T47D (cell line): ENCODE measurements around the gene CYP4F2.
"Not testable (repeated sequence)": the region's sequence is repeated elsewhere in the genome, so short reads cannot be mapped to it uniquely, and the experiment has no call there.

Source experiments
- DNase-seq, 2 experiments: peaks; one replicate each; pipeline versions ENCODE4 v3.0.0 to v3.0.0-alpha.2; 2011 to 2012; ENCODE audit warnings: low read depth in 1 of 2, low spot score in 1 of 2
- JUND ChIP-seq: IDR thresholded peaks from 2 replicates; pipeline ENCODE4 v1.6.1; 2012; ENCODE audit warnings: low read depth
- in situ Hi-C: cut with HindIII; loops from 2 replicates; pipeline ENCODE4 v1.10.0; 2016; ENCODE audit warnings: low sequenced_read_pairs, low pct_unique_long_range_greater_than_20kb

CYP4F2 gene

DNA sequence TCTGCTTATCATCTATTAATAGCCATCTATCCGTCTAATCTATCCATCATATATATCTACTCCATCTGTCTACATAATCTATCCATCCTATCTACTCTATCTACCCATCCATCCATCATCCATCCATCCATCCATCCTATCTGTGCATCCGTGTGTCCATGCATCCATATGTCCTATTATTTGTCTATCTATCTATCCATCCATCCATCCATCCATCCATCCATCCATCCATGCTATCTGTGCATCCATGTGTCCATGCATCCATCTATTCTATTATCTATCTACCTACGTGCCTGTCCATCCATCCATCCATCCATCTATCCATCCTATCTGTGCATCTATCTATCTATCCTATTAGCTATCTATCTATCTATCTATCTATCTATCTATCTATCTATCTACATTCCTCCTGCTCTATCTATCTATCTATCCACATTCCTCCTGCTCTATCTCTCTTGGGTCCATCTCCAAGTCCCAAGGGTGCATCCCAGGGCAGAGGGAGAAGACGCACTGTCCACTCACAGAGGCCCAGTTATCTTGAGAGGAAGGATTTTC, 1.9 kb downstream of the CYP4F2 start:
- no peak for TF ChIP-seq JUND
- in situ Hi-C loops, result no loop called here
- DNase-seq, result no peak

- in situ Hi-C loops, result no loop called here
- DNase-seq, result no peak
- no peak for TF ChIP-seq JUND
Measured at GRCh38 chr19:15894359-15894758, 3.5 kb downstream of the CYP4F2 start.

GRCh38 chr19:15893477-15893876, 4.4 kb downstream of the CYP4F2 start:
- in situ Hi-C loops, result no loop called here
- DNase-seq, result no peak
- TF ChIP-seq JUND, result no peak

- in situ Hi-C loops, result no loop called here
- no peak for TF ChIP-seq JUND
- DNase-seq, result no peak
Measured at GRCh38 chr19:15892012-15892411, 5.9 kb downstream of the CYP4F2 start.

- TF ChIP-seq JUND, result no peak
- no peak for DNase-seq
- in situ Hi-C loops, result no loop called here
Measured at GRCh38 chr19:15891434-15891833, 6.4 kb downstream of the CYP4F2 start.

GRCh38 chr19:15889339-15889738, 8.5 kb downstream of the CYP4F2 start:
- in situ Hi-C loops, DNase-seq: not testable (repeated sequence)

DNA sequence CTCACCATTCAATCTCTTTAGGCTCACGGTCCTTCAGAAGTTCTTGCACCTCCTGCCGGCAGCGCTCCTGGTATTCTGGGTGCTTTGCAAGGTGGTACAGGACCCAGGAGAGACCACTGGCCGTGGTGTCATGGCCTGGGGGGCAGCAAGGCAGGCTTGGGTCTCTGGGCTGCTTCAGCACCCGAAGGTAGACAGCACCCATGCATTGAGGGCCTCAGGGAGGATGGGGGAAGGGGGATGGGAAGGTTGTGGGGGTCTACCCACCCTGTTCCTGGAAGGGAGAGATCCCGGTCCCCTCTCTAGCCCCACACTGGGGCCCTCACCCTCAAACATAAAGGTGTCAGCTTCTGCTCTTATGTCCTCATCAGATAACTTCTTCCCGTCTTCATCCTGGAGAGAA, 12.0 kb downstream of the CYP4F2 start:
- in situ Hi-C loops, result no loop called here
- DNase-seq, result no peak

GRCh38 chr19:15885167-15885566, 12.7 kb downstream of the CYP4F2 start:
- in situ Hi-C loops, result no loop called here
- DNase-seq, result no peak
- no peak for TF ChIP-seq JUND

More for the DNA sequence above, 12.0 kb downstream of the CYP4F2 start:
- TF ChIP-seq JUND, result no peak

DNA sequence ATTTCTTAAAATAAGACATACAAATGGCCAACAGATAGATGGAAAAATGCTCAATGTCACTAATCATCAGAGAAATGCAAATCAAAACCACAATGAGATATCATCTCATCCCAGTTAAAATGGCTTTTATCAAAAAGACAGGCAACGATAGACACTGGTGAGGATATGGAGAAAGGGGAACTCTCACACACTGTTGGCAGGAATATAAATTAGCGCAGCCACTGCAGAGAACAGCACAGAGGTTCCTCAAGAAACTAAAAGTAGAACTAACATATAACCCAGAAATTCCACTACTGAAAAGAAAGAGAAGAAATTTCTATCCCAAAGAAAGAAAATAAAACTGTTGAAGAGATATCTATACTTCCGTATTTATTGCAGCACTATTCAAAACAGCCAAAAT, 14.5 kb downstream of the CYP4F2 start:
- DNase-seq, in situ Hi-C loops: not testable (repeated sequence)

GRCh38 chr19:15874821-15875474, 22.9 kb downstream of the CYP4F2 start:
- no peak for DNase-seq
- in situ Hi-C loops, result no loop called here
- TF ChIP-seq JUND, result no peak

DNA sequence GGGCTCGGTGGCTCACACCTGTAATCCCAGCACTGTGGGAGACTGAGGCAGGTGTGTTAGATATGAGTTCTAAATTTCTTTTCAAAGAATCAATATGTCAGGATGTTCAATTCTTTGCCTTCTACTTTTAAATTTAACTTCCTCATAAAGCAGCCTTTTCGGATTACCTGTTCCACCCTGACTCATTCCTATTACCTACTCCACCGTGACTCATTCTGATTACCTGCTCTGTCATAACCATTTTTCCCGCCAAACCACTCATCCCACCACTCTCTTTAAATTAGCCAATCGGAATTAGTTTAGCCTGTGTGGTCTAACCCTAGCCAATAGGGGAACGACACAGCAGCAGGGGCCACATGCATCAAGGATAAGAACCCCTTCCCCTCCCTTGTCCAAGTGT, 24.1 kb downstream of the CYP4F2 start:
- in situ Hi-C loops, DNase-seq: not testable (repeated sequence)

- no peak for DNase-seq
- TF ChIP-seq JUND, result no peak
- in situ Hi-C loops, result no loop called here
Measured at GRCh38 chr19:15871570-15871969, 26.3 kb downstream of the CYP4F2 start.

GRCh38 chr19:15869873-15870272, 28.0 kb downstream of the CYP4F2 start:
- no peak for DNase-seq
- in situ Hi-C loops, result no loop called here
- TF ChIP-seq JUND, result no peak

DNA sequence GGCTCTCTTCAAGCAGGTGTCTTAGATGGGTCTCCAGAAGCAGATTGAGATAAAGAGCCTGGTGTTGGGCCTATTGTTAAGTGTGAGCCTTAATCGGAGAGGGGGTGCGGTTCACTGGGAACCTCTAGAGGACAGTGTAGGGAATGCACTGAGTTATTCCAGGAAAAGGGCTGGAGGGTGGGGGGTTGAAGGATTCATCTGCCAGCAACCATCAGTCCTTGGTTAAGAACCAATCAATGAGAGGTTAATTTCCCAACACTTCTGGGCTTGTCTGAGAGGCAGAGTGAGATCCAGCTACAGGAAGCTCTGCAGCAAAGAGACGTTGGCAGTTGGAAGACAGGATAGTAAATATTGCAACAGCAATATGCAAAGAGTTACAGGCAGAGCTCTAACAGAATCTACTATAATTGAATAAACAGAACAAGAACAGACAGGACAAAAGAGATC, 28.7 kb downstream of the CYP4F2 start:
- TF ChIP-seq JUND, result no peak
- DNase-seq, result peak; percentile 53 to 69
- in situ Hi-C loops, result no loop called here
